GM23338 (cell line): ENCODE measurements around the gene IL1RAPL2. TPM values are rescaled to one million over a fixed set of nuclear protein-coding genes. Genes with fewer than 3 reads are reported as not detected.

Experiments
- ATAC-seq: fragments of 200-7000 bp; cut with Tn5 transposase; 3 replicates; pipeline ENCODE4 v1.9.1; 2020
- DNase-seq: peaks from one replicate; pipeline ENCODE4 v3.0.0-alpha.2; 2015; ENCODE audit warnings: low spot score
- H2AFZ ChIP-seq: fragments of 200-600 bp; sonication (generic); 2 replicates; pipeline ENCODE4 v1.8.0; 2016; ENCODE audit warnings: antibody characterized with exemption, mild to moderate bottlenecking, moderate library complexity
- H3F3A ChIP-seq: fragments of 200-600 bp; sonication (generic); replicated peaks from 2 replicates; pipeline ENCODE4 v1.8.0; 2017; ENCODE audit warnings: antibody characterized with exemption, mixed run types, low read depth
- H3K27ac ChIP-seq: fragments of 200-600 bp; sonication (generic); 2 replicates; pipeline ENCODE4 v1.6.1; 2016; ENCODE audit warnings: low read depth
- H3K27me3 ChIP-seq: fragments of 200-600 bp; sonication (generic); 2 replicates; pipeline ENCODE4 v1.8.0; 2016; ENCODE audit warnings: mild to moderate bottlenecking, mixed run types, moderate library complexity; ENCODE audit not compliant: insufficient read depth
- H3K36me3 ChIP-seq: fragments of 200-600 bp; sonication (generic); 2 replicates; pipeline ENCODE4 v1.8.0; 2016; ENCODE audit warnings: mild to moderate bottlenecking; ENCODE audit not compliant: insufficient read depth
- H3K4me1 ChIP-seq: fragments of 200-600 bp; sonication (generic); 2 replicates; pipeline ENCODE4 v1.8.0; 2016; ENCODE audit warnings: mild to moderate bottlenecking, moderate library complexity; ENCODE audit not compliant: insufficient read depth
- H3K4me2 ChIP-seq: fragments of 200-600 bp; sonication (generic); 2 replicates; pipeline ENCODE4 v1.7.1; 2017; ENCODE audit warnings: mixed run types
- H3K4me3 ChIP-seq: fragments of 200-600 bp; sonication (generic); 2 replicates; pipeline ENCODE4 v1.6.1; 2016; ENCODE audit warnings: mixed run types
- H3K79me2 ChIP-seq: fragments of 200-600 bp; sonication (generic); replicated peaks from 2 replicates; pipeline ENCODE4 v1.8.0; 2017; ENCODE audit warnings: mild to moderate bottlenecking; ENCODE audit not compliant: insufficient read depth
- H3K9me2 ChIP-seq: fragments of 200-600 bp; sonication (generic); 2 replicates; pipeline ENCODE4 v1.8.0; 2017; ENCODE audit not compliant: insufficient read depth
- H4K20me1 ChIP-seq: fragments of 200-600 bp; sonication (generic); replicated peaks from 2 replicates; pipeline ENCODE4 v1.8.0; 2017; ENCODE audit warnings: mild to moderate bottlenecking; ENCODE audit not compliant: insufficient read depth
- H3K27ac Mint-ChIP-seq: 2 replicates; pipeline ENCODE4 v1.8.0; 2020; ENCODE audit warnings: inconsistent platforms, mild to moderate bottlenecking, moderate library complexity, mixed read lengths
- H3K27me3 Mint-ChIP-seq: 3 replicates; pipeline ENCODE4 v1.8.0; 2022; ENCODE audit warnings: low read depth, mild to moderate bottlenecking, moderate library complexity, mixed read lengths, inconsistent platforms; ENCODE audit not compliant: insufficient read depth, poor library complexity
- H3K36me3 Mint-ChIP-seq: 3 replicates; pipeline ENCODE4 v1.8.0; 2021; ENCODE audit warnings: low read depth, mild to moderate bottlenecking, inconsistent platforms, moderate library complexity, mixed read lengths
- H3K4me1 Mint-ChIP-seq: 3 replicates; pipeline ENCODE4 v1.8.0; 2020; ENCODE audit warnings: mild to moderate bottlenecking, inconsistent platforms, mixed read lengths
- H3K4me3 Mint-ChIP-seq: 3 replicates; pipeline ENCODE4 v1.8.0; 2021; ENCODE audit warnings: moderate library complexity, mild to moderate bottlenecking, inconsistent platforms, mixed read lengths
- H3K9me3 Mint-ChIP-seq: 3 replicates; pipeline ENCODE4 v1.8.0; 2020; ENCODE audit warnings: moderate library complexity, mild to moderate bottlenecking, inconsistent platforms, mixed read lengths
- CREB1 ChIP-seq: fragments of 250-450 bp; sonication (Bioruptor Pico); IDR thresholded peaks from 2 replicates; pipeline ENCODE4 v1.5.0; 2020; ENCODE audit warnings: low read depth, mild to moderate bottlenecking, moderate library complexity
- EZH2 ChIP-seq: fragments of 200-600 bp; sonication (generic); IDR thresholded peaks from one replicate; pipeline ENCODE4 v1.8.0; 2017; ENCODE audit warnings: antibody characterized with exemption, mild to moderate bottlenecking, low read depth; ENCODE audit not compliant: unreplicated experiment
- EZH2phosphoT487 ChIP-seq: fragments of 200-600 bp; sonication (generic); IDR thresholded peaks from one replicate; pipeline ENCODE4 v1.8.1; 2018; ENCODE audit warnings: antibody characterized with exemption; ENCODE audit not compliant: unreplicated experiment
- JUNB ChIP-seq: IDR thresholded peaks from one replicate; pipeline ENCODE4 v1.6.1; 2016; ENCODE audit warnings: antibody characterized with exemption; ENCODE audit not compliant: unreplicated experiment
- NANOG ChIP-seq: IDR thresholded peaks from 2 replicates; pipeline ENCODE4 v1.6.1; 2016; ENCODE audit warnings: antibody characterized with exemption, borderline replicate concordance
- STAT1 ChIP-seq: IDR thresholded peaks from one replicate; pipeline ENCODE4 v1.6.1; 2016; ENCODE audit warnings: antibody characterized with exemption; ENCODE audit not compliant: unreplicated experiment
- ZNF331 ChIP-seq: fragments of 250-450 bp; sonication (Bioruptor Pico); IDR thresholded peaks from 2 replicates; pipeline ENCODE4 v1.5.0; 2020; ENCODE audit warnings: low read depth, mild to moderate bottlenecking, moderate library complexity
- polyA plus RNA-seq: library from polyadenylated mRNA; unstranded; fragments of >200 nt; fragmentation: Nextera tagmentation; extraction: Ambion mirVana; gene quantifications from 2 replicates; pipeline ENCODE4 v1.2.1, GENCODE V29; 2016
- total RNA-seq: library from RNA; depleted of rRNA; stranded (reverse); fragments of >200 nt; shearing (Covaris generic); gene quantifications from 2 replicates; pipeline ENCODE4 v1.2.3, GENCODE V29; 2014
- TF ChIP-seq, protein P1 (sequence below): fragments of 250-450 bp; sonication (Bioruptor Pico); IDR thresholded peaks from 2 replicates; pipeline ENCODE4 v1.5.0; 2020; ENCODE audit warnings: mild to moderate bottlenecking, moderate library complexity
- TF ChIP-seq, protein P2 (sequence below): IDR thresholded peaks from 2 replicates; pipeline ENCODE4 v1.6.1; 2016; ENCODE audit warnings: antibody characterized with exemption

Gene IL1RAPL2
- total and polyA plus RNA-seq, 2 experiments from 2014 or later = 0.80 to 0.94 TPM

DNA sequence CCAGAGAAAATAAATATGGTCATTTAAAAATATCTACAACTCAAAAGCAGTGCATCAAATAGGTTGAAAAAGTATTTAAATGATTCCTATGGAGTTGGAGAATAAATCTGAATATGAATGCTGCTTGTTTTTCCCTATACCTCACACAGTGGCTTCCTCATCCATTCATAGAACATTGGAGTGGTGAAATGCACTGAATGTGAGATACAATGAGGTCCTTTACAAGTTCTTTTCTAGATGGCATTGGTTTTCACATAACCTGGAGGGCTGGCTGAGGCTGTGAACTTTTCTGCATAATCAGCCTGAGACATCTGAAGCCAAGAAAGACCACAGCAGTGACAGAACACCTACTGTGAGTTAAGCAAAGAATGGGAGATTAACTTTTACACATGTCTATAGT is 977.3 kb downstream of the IL1RAPL2 start:
- peaks cover 4% of the 10 kb centered on the region; the same call in 2 of the 3 replicates for H3K9me3 Mint-ChIP-seq
- H3K4me2 ChIP-seq = peak overlapping the region; percentile 62
- H3K27me3 ChIP-seq = no peaks in the 10 kb centered on the region
- H3F3A ChIP-seq = no peaks in the 10 kb centered on the region
- peaks cover 34% of the 10 kb centered on the region for H3K4me1 ChIP-seq
- ATAC-seq = peak; percentile 75
- no peaks in the 10 kb centered on the region; the same call in 2 of the 3 replicates for H3K36me3 Mint-ChIP-seq
- H2AFZ ChIP-seq = no peak overlapping the region
- no peaks in the 10 kb centered on the region for H3K27me3 Mint-ChIP-seq
- TF ChIP-seq, protein P1, sequence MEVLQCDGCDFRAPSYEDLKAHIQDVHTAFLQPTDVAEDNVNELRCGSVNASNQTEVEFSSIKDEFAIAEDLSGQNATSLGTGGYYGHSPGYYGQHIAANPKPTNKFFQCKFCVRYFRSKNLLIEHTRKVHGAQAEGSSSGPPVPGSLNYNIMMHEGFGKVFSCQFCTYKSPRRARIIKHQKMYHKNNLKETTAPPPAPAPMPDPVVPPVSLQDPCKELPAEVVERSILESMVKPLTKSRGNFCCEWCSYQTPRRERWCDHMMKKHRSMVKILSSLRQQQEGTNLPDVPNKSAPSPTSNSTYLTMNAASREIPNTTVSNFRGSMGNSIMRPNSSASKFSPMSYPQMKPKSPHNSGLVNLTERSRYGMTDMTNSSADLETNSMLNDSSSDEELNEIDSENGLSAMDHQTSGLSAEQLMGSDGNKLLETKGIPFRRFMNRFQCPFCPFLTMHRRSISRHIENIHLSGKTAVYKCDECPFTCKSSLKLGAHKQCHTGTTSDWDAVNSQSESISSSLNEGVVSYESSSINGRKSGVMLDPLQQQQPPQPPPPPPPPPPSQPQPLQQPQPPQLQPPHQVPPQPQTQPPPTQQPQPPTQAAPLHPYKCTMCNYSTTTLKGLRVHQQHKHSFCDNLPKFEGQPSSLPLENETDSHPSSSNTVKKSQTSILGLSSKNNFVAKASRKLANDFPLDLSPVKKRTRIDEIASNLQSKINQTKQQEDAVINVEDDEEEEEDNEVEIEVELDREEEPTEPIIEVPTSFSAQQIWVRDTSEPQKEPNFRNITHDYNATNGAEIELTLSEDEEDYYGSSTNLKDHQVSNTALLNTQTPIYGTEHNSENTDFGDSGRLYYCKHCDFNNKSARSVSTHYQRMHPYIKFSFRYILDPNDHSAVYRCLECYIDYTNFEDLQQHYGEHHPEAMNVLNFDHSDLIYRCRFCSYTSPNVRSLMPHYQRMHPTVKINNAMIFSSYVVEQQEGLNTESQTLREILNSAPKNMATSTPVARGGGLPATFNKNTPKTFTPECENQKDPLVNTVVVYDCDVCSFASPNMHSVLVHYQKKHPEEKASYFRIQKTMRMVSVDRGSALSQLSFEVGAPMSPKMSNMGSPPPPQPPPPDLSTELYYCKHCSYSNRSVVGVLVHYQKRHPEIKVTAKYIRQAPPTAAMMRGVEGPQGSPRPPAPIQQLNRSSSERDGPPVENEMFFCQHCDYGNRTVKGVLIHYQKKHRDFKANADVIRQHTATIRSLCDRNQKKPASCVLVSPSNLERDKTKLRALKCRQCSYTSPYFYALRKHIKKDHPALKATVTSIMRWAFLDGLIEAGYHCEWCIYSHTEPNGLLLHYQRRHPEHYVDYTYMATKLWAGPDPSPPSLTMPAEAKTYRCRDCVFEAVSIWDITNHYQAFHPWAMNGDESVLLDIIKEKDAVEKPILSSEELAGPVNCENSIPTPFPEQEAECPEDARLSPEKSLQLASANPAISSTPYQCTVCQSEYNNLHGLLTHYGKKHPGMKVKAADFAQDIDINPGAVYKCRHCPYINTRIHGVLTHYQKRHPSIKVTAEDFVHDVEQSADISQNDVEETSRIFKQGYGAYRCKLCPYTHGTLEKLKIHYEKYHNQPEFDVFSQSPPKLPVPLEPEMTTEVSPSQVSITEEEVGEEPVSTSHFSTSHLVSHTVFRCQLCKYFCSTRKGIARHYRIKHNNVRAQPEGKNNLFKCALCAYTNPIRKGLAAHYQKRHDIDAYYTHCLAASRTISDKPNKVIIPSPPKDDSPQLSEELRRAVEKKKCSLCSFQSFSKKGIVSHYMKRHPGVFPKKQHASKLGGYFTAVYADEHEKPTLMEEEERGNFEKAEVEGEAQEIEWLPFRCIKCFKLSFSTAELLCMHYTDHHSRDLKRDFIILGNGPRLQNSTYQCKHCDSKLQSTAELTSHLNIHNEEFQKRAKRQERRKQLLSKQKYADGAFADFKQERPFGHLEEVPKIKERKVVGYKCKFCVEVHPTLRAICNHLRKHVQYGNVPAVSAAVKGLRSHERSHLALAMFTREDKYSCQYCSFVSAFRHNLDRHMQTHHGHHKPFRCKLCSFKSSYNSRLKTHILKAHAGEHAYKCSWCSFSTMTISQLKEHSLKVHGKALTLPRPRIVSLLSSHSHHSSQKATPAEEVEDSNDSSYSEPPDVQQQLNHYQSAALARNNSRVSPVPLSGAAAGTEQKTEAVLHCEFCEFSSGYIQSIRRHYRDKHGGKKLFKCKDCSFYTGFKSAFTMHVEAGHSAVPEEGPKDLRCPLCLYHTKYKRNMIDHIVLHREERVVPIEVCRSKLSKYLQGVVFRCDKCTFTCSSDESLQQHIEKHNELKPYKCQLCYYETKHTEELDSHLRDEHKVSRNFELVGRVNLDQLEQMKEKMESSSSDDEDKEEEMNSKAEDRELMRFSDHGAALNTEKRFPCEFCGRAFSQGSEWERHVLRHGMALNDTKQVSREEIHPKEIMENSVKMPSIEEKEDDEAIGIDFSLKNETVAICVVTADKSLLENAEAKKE (CRISPR knock-in tag) = 0 out of 2 replicates have a peak, but pooled peaks have one; percentile 44
- peak; percentile 51; the same call in 1 of the 2 replicates for TF ChIP-seq NANOG
- no peak for TF ChIP-seq JUNB
- no peaks in the 10 kb centered on the region for H3K9me2 ChIP-seq
- H3K79me2 ChIP-seq = no peaks in the 10 kb centered on the region
- peaks cover 39% of the 10 kb centered on the region for H3K4me1 Mint-ChIP-seq
- peak overlapping the region; percentile 88 for H3K27ac ChIP-seq
- no peaks in the 10 kb centered on the region for H3K36me3 ChIP-seq
- H3K4me3 ChIP-seq = peak overlapping the region; percentile 36
- H4K20me1 ChIP-seq = no peaks in the 10 kb centered on the region
- peak overlapping the region; percentile 50 for H3K4me3 Mint-ChIP-seq
- peak overlapping the region; percentile 65; the same call in 1 of the 2 replicates for H3K27ac Mint-ChIP-seq
- peak; percentile 21 for DNase-seq

DNA sequence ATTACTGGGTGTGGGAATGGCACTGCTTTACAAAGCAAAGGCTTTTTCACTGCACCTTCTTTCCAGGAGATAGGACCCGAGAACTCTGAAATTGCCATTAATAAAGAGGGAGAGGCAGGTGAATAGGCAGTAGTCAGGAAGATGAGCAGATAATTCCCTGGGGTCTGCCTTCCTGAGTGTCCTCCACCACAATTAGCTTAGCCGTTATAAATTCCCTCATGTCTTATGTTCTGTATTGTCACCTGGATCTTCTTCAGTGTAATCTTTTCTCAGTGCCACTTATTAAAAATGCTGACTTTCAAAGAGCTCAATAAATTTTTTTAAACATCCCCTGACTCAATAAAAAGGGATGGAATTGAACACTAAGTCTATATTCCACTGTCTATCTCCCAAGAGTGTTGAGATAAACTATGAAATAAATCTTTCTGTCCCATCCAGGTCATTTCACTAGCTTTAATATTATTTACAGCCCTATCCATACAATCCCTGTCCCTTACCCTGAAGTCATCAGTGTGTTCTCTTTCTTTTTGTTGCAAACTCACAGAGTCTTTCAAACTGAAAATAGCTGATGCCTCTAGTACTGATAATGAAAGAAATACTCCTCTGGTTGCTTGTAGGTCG is 984.2 kb downstream of the IL1RAPL2 start:
- H3K36me3 ChIP-seq = no peaks in the 10 kb centered on the region
- H4K20me1 ChIP-seq = no peaks in the 10 kb centered on the region
- H3K9me3 Mint-ChIP-seq = no peaks in the 10 kb centered on the region
- no peak overlapping the region for H3K4me2 ChIP-seq
- DNase-seq (no peak), ATAC-seq (no peak)
- no peak overlapping the region for H3K27ac Mint-ChIP-seq
- peaks cover 14% of the 10 kb centered on the region for H3K4me1 Mint-ChIP-seq
- peaks cover 11% of the 10 kb centered on the region for H3K4me1 ChIP-seq
- no peak overlapping the region for H3K27ac ChIP-seq
- H3K4me3 ChIP-seq = no peak overlapping the region
- H3K79me2 ChIP-seq = no peaks in the 10 kb centered on the region
- no peaks in the 10 kb centered on the region for H3K36me3 Mint-ChIP-seq
- no peaks in the 10 kb centered on the region for H3K9me2 ChIP-seq
- no peaks in the 10 kb centered on the region for H3K27me3 Mint-ChIP-seq
- no peaks in the 10 kb centered on the region for H3K27me3 ChIP-seq
- H3F3A ChIP-seq = no peaks in the 10 kb centered on the region
- no peak overlapping the region for H3K4me3 Mint-ChIP-seq
- no peak overlapping the region for H2AFZ ChIP-seq
- TF ChIP-seq EZH2phosphoT487 (no peak), STAT1 (no peak), NANOG (no peak), CREB1 (CRISPR knock-in tag) (no peak), EZH2 (no peak), ZNF331 (CRISPR knock-in tag) (no peak)
- TF ChIP-seq, protein P2, sequence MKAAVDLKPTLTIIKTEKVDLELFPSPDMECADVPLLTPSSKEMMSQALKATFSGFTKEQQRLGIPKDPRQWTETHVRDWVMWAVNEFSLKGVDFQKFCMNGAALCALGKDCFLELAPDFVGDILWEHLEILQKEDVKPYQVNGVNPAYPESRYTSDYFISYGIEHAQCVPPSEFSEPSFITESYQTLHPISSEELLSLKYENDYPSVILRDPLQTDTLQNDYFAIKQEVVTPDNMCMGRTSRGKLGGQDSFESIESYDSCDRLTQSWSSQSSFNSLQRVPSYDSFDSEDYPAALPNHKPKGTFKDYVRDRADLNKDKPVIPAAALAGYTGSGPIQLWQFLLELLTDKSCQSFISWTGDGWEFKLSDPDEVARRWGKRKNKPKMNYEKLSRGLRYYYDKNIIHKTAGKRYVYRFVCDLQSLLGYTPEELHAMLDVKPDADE = no peak
